Sigmoid colon (tissue), 7 donors: ENCODE results near the gene CDC42BPG. TPM values are rescaled to one million over a fixed set of nuclear protein-coding genes. Genes with fewer than 3 reads are reported as not detected.

ENCODE experiments used
- DNase-seq: peaks from one replicate; pipeline ENCODE4 v3.0.0-alpha.2; 2019
- H3K27ac ChIP-seq, 4 donors: fragments of 200-600 bp; sonication (generic); one replicate each; pipeline ENCODE4 v1.5.1; 2016 to 2019; ENCODE audit warnings: mild to moderate bottlenecking in 1 of 4
- H3K27me3 ChIP-seq, 3 donors: fragments of 200-600 bp; sonication (generic); one replicate each; pipeline ENCODE4 v1.5.1; 2019; ENCODE audit warnings: mild to moderate bottlenecking in 1 of 3
- H3K36me3 ChIP-seq, 4 donors: fragments of 200-600 bp; sonication (generic); one replicate each; pipeline ENCODE4 v1.5.1; 2016 to 2019
- H3K4me1 ChIP-seq, 4 donors: fragments of 200-600 bp; sonication (generic); one replicate each; pipeline ENCODE4 v1.5.1; 2017 to 2019
- H3K4me3 ChIP-seq, 4 donors: fragments of 200-600 bp; sonication (generic); one replicate each; pipeline ENCODE4 v1.5.1; 2017 to 2019; ENCODE audit warnings: mild to moderate bottlenecking in 2 of 4, moderate library complexity in 1 of 4
- H3K9me3 ChIP-seq, 4 donors: fragments of 200-600 bp in 3 of 4; sonication (generic) in 3 of 4; one replicate each; pipeline versions ENCODE4 v1.5.1 to v1.6.1; 2013 to 2019
- EP300 ChIP-seq, 4 donors: sonication (generic); formaldehyde crosslinking; IDR thresholded peaks; one replicate each; pipeline ENCODE4 v1.6.1; 2017; ENCODE audit warnings: antibody characterized with exemption in 4 of 4
- POLR2A ChIP-seq, 2 donors: fragments of 450-650 bp; IDR thresholded peaks; one replicate each; pipeline ENCODE4 v1.6.1; 2016; ENCODE audit warnings: antibody characterized with exemption in 2 of 2, mild to moderate bottlenecking in 2 of 2, moderate library complexity in 2 of 2
- POLR2AphosphoS5 ChIP-seq, 4 donors: sonication (generic); formaldehyde crosslinking; IDR thresholded peaks; one replicate each; pipeline ENCODE4 v1.6.1; 2017; ENCODE audit warnings: antibody characterized with exemption in 4 of 4
- WGBS, 2 donors: extraction: QIAGEN DNeasy Blood & Tissue Kit; methylation state at CpG; one replicate each; pipeline ENCODE4 v1.1.7; 2013; 5-methylcytosine and 5-hydroxymethylcytosine counted together
- intact Hi-C: fragments of 100-400 bp; cut with DNase I; formaldehyde crosslinking; loops from one replicate; pipeline ENCODE4 v1.15.1; 2023
- polyA plus RNA-seq, 3 donors: library from polyadenylated mRNA; stranded (reverse); fragments of 200-250 nt; gene quantifications; one replicate each; pipeline ENCODE4 v1.2.3, GENCODE V29; 2013
- total RNA-seq, 4 donors: library from RNA; depleted of rRNA; stranded (reverse); fragments of >200 nt; gene quantifications; one replicate each; pipeline ENCODE4 v1.1.0, GENCODE V29; 2016
- TF ChIP-seq, protein P1 (sequence below), 4 experiments: fragments of 450-650 bp in 3 of 4; fragments of 200-600 bp in 1 of 4; IDR thresholded peaks; one replicate each; pipeline ENCODE4 v1.5.1; 2016 to 2019; ENCODE audit warnings: antibody characterized with exemption in 4 of 4, mild to moderate bottlenecking in 3 of 4, moderate library complexity in 2 of 4
- donor health status: healthy with polysubstance abuse.
- donor health status: Bipolar disorder and iron deficiency.
- donor health status: healthy.

CDC42BPG gene, protein sequence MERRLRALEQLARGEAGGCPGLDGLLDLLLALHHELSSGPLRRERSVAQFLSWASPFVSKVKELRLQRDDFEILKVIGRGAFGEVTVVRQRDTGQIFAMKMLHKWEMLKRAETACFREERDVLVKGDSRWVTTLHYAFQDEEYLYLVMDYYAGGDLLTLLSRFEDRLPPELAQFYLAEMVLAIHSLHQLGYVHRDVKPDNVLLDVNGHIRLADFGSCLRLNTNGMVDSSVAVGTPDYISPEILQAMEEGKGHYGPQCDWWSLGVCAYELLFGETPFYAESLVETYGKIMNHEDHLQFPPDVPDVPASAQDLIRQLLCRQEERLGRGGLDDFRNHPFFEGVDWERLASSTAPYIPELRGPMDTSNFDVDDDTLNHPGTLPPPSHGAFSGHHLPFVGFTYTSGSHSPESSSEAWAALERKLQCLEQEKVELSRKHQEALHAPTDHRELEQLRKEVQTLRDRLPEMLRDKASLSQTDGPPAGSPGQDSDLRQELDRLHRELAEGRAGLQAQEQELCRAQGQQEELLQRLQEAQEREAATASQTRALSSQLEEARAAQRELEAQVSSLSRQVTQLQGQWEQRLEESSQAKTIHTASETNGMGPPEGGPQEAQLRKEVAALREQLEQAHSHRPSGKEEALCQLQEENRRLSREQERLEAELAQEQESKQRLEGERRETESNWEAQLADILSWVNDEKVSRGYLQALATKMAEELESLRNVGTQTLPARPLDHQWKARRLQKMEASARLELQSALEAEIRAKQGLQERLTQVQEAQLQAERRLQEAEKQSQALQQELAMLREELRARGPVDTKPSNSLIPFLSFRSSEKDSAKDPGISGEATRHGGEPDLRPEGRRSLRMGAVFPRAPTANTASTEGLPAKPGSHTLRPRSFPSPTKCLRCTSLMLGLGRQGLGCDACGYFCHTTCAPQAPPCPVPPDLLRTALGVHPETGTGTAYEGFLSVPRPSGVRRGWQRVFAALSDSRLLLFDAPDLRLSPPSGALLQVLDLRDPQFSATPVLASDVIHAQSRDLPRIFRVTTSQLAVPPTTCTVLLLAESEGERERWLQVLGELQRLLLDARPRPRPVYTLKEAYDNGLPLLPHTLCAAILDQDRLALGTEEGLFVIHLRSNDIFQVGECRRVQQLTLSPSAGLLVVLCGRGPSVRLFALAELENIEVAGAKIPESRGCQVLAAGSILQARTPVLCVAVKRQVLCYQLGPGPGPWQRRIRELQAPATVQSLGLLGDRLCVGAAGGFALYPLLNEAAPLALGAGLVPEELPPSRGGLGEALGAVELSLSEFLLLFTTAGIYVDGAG (N-terminal part only)
- total RNA-seq (under 1 TPM in 3 of 4 donors, not detected in 1; 0.16 to 0.83 (median 0.36) TPM), polyA plus RNA-seq (10 to 100 TPM; 19.8 to 39.8 (median 20.8) TPM)

DNA sequence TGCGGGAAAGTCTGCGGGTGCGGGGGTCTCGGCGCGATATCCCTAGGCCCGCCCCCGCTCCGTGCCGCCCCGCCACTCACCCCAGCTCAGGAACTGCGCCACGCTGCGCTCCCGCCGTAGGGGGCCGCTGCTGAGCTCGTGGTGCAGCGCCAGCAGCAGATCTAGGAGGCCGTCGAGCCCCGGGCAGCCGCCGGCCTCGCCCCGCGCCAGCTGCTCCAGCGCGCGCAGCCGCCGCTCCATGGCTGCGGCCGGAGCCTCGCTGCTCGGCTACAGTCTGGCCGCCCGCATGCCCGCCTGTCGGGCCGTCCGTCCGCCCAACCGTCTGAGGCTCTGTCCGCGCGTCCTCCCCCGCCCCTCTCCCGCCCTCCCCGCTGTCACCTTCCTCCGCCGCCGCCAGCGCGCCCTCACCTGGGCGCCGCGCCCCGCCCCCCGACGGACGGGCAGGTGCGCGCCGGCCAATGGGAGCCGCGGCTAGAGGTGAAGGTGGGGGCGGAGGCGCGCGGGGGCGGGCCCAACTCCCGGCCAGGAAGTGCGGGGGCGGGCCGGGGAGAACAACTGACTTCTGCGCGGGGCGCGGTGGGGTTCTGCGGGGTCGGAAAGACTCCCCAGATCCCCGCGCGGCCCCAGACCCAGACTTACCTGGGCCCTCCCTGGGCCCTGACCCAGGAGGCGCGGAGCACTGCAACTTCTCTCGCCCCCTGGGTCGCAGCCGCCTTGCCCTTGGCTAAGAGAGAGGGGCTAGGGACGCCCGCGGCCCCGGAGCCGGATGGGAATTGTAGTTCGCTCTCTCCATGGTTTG lies at the start of gene CDC42BPG:
TSS of gene CDC42BPG (minus strand) at position 324 of the 799 bp plus-strand sequence. CDS start at position 240, 84 bp downstream.
- H3K27me3 ChIP-seq = peaks cover 0 to 10% (median 0%) of the 10 kb centered on the region in 3 donors
- no peak for TF ChIP-seq EP300 (IDR thresholded peaks at IDR 0.05)
- TF ChIP-seq, protein P1, sequence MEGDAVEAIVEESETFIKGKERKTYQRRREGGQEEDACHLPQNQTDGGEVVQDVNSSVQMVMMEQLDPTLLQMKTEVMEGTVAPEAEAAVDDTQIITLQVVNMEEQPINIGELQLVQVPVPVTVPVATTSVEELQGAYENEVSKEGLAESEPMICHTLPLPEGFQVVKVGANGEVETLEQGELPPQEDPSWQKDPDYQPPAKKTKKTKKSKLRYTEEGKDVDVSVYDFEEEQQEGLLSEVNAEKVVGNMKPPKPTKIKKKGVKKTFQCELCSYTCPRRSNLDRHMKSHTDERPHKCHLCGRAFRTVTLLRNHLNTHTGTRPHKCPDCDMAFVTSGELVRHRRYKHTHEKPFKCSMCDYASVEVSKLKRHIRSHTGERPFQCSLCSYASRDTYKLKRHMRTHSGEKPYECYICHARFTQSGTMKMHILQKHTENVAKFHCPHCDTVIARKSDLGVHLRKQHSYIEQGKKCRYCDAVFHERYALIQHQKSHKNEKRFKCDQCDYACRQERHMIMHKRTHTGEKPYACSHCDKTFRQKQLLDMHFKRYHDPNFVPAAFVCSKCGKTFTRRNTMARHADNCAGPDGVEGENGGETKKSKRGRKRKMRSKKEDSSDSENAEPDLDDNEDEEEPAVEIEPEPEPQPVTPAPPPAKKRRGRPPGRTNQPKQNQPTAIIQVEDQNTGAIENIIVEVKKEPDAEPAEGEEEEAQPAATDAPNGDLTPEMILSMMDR (IDR thresholded peaks at IDR 0.05) = peak; percentile 24 to 65 (median 32)
- no peak for DNase-seq
- peak within 1 kb of the TSS in 3 of 4 donors; percentile 33 to 56 (median 39) for H3K4me3 ChIP-seq
- WGBS, 2 donors = 1% methylated on average over 95 to 96 of the region's 96 CpGs
- peak within 1 kb of the TSS in 3 of 4 donors; percentile 36 to 53 (median 40) for H3K27ac ChIP-seq
- intact Hi-C loops = loop anchor here (10.0 kb wide), 1 partner anchor 270 kb away; the partner anchor contains the start of genes TM7SF2 and ZNHIT2
- H3K4me1 ChIP-seq = peaks cover 0 to 26% (median 16%) of the 10 kb centered on the region in 4 donors
- no peaks in the 10 kb centered on the region for H3K9me3 ChIP-seq
- no peaks in the 10 kb centered on the region for H3K36me3 ChIP-seq

DNA sequence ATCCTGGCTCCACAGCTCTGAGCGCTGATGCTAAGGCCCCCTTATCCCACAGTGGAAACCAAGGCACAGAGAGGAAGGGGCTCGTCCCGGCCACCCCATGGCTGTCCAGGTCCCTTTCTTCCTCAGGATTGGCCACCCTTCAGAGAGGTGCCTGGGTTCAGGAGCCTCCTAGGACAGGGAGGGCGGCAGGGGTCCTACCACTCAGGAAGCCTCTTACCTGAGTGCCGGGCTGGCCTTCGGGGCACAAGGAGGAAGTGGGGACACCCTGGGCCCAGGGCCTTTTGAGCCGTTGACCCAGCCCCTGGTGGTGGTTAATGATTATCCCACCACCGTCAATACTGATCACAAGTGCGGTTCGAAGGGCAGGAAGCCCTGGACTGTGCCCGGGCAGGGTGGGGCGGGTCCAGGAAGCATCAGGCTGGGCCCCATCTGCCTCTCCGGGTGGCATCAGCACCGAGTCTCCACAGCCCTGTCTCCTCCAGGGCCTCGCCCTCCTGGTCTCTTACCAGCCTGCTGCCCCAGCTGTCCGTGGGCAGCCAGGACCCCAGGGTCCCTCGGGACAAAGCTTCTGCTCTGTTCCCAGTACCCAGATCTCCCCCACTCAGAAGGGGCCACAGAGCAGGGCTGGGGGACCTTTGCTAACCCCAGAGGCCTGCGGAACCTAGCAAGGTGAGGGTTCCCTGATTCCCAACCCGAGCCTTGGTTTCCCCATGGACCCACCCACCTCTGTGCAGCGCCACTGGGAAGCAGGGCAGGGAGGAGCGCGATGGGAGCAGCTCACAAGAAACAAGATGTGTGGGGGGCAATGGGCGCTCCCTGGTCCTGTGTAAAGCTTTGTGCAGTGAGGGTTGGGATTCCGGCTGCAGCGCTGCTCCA lies 49.0 kb upstream of the CDC42BPG start:
- intact Hi-C loops = loop anchor here (1.0 kb wide), 1 partner anchor 46 kb away; no protein-coding TSS in a partner anchor

DNA sequence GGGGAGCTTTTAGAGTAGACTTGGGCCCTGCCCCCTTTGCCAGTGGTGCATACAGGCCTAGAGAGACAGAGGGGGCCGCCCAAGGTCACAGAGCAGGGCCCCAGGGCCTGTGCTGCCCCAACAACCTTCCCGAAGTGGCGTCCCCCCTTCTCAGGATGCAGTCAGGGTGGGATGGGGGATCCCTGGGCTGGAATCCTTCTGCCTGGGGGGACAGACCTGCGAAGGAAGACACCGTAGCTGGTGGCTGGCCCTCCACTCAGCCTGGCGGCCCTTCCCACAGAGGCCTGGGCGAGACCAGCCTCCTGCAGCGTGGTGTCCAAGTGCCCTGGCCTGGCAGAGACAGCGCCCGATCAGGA lies 48.4 kb upstream of the CDC42BPG start:
- whole genome bisulfite sequencing, 2 donors = 19 to 67% methylated on average over 10 of the region's 10 CpGs
- H3K4me3 ChIP-seq = peak overlapping the region in 1 of 4 donors; percentile 18

More for the DNA sequence above, 49.0 kb upstream of the CDC42BPG start:
- WGBS, 2 donors = 17 to 65% methylated on average over 25 of the region's 25 CpGs
- H3K9me3 ChIP-seq = no peaks in the 10 kb centered on the region
- peaks cover 0 to 30% (median 10%) of the 10 kb centered on the region in 4 donors for H3K36me3 ChIP-seq
- H3K4me3 ChIP-seq = peak overlapping the region in 1 of 4 donors; percentile 18
- H3K27ac ChIP-seq = peak overlapping the region in 1 of 4 donors; percentile 55
- TF ChIP-seq POLR2A (IDR thresholded peaks at IDR 0.05) (peak in 1 of 2 donors; percentile 87), POLR2AphosphoS5 (IDR thresholded peaks at IDR 0.05) (peak in 2 of 4 donors; percentile 2 to 58)
- TF ChIP-seq, protein P1 (IDR thresholded peaks at IDR 0.05) = no peak
- no peak for DNase-seq
- peaks cover 0 to 8% (median 3%) of the 10 kb centered on the region in 4 donors for H3K4me1 ChIP-seq
- H3K27me3 ChIP-seq = no peaks in the 10 kb centered on the region

More for the DNA sequence above, 48.4 kb upstream of the CDC42BPG start:
- H3K27me3 ChIP-seq = no peaks in the 10 kb centered on the region
- H3K9me3 ChIP-seq = no peaks in the 10 kb centered on the region
- no peak for TF ChIP-seq EP300 (IDR thresholded peaks at IDR 0.05)
- TF ChIP-seq POLR2AphosphoS5 (IDR thresholded peaks at IDR 0.05) = no peak
- TF ChIP-seq, protein P1 (IDR thresholded peaks at IDR 0.05) = no peak
- no peak for TF ChIP-seq POLR2A (IDR thresholded peaks at IDR 0.05)
- intact Hi-C loops = no loop called here
- peak overlapping the region in 1 of 4 donors; percentile 45 for H3K27ac ChIP-seq
- no peak for DNase-seq
- peaks cover 0 to 24% (median 7%) of the 10 kb centered on the region in 4 donors for H3K36me3 ChIP-seq
- H3K4me1 ChIP-seq = peaks cover 0 to 14% (median 9%) of the 10 kb centered on the region in 4 donors
